Ascending aorta (tissue), 2 donors: ENCODE measurements around the gene CDH23. TPM values are rescaled to one million over a fixed set of nuclear protein-coding genes. Genes with fewer than 3 reads are reported as not detected.

Source experiments
- DNase-seq, 2 donors: peaks; one replicate each; pipeline ENCODE4 v3.0.0-alpha.2; 2019; ENCODE audit warnings: low spot score in 2 of 2
- H3K27ac ChIP-seq, 2 donors: fragments of 200-600 bp; sonication (generic); one replicate each; pipeline ENCODE4 v1.5.1; 2016 to 2017; ENCODE audit warnings: mild to moderate bottlenecking in 1 of 2
- H3K27me3 ChIP-seq: fragments of 200-600 bp; sonication (generic); one replicate; pipeline ENCODE4 v1.5.1; 2017
- H3K36me3 ChIP-seq, 2 donors: fragments of 200-600 bp; sonication (generic); one replicate each; pipeline ENCODE4 v1.5.1; 2016
- H3K4me1 ChIP-seq, 2 donors: fragments of 200-600 bp; sonication (generic); one replicate each; pipeline ENCODE4 v1.5.1; 2016 to 2017; ENCODE audit warnings: mild to moderate bottlenecking in 1 of 2
- H3K4me3 ChIP-seq, 2 donors: fragments of 200-600 bp; sonication (generic); one replicate each; pipeline ENCODE4 v1.5.1; 2016 to 2017; ENCODE audit warnings: mild to moderate bottlenecking in 1 of 2
- H3K9me3 ChIP-seq, 2 donors: fragments of 200-600 bp; sonication (generic); one replicate each; pipeline ENCODE4 v1.5.1; 2016
- CTCF ChIP-seq, 3 experiments: fragments of 200-600 bp in 2 of 3; fragments of 450-650 bp in 1 of 3; sonication (generic) in 2 of 3; IDR thresholded peaks; one replicate each; pipeline ENCODE4 v1.5.1; 2016 to 2019; ENCODE audit warnings: antibody characterized with exemption in 3 of 3, mild to moderate bottlenecking in 1 of 3, moderate library complexity in 1 of 3
- intact Hi-C: fragments of 100-400 bp; cut with DNase I; formaldehyde crosslinking; loops from one replicate; pipeline ENCODE4 v1.15.1; 2023
- total RNA-seq: library from RNA; depleted of rRNA; stranded (reverse); fragments of >200 nt; gene quantifications from one replicate; pipeline ENCODE4 v1.1.0, GENCODE V29; 2016

The CDH23 gene
- total RNA-seq, 1 donor from 2014 or later: 40.9 TPM

- H3K36me3 ChIP-seq: no peaks in the 10 kb centered on the region
- TF ChIP-seq CTCF (IDR thresholded peaks at IDR 0.05): no peak
- no peaks in the 10 kb centered on the region for H3K9me3 ChIP-seq
- H3K27me3 ChIP-seq: no peaks in the 10 kb centered on the region
- intact Hi-C loops: no loop called here
- no peak for DNase-seq
- H3K4me1 ChIP-seq: no peaks in the 10 kb centered on the region
- H3K27ac ChIP-seq: no peak overlapping the region
- no peak overlapping the region for H3K4me3 ChIP-seq
These were observed 92.4 kb downstream of the CDH23 start for GRCh38 chr10:71489077-71489476.

GRCh38 chr10:71492872-71493271 is 96.2 kb downstream of the CDH23 start:
- intact Hi-C loops: no loop called here
- no peak overlapping the region for H3K4me3 ChIP-seq
- H3K4me1 ChIP-seq: no peaks in the 10 kb centered on the region
- no peaks in the 10 kb centered on the region for H3K36me3 ChIP-seq
- no peaks in the 10 kb centered on the region for H3K27me3 ChIP-seq
- DNase-seq: no peak
- H3K27ac ChIP-seq: no peak overlapping the region
- TF ChIP-seq CTCF (IDR thresholded peaks at IDR 0.05): no peak
- H3K9me3 ChIP-seq: no peaks in the 10 kb centered on the region

- intact Hi-C loops: no loop called here
- H3K4me3 ChIP-seq: no peak overlapping the region
- no peak for DNase-seq
- H3K4me1 ChIP-seq: no peaks in the 10 kb centered on the region
- TF ChIP-seq CTCF (IDR thresholded peaks at IDR 0.05): no peak
- H3K9me3 ChIP-seq: no peaks in the 10 kb centered on the region
- no peaks in the 10 kb centered on the region for H3K36me3 ChIP-seq
- H3K27ac ChIP-seq: no peak overlapping the region
- no peaks in the 10 kb centered on the region for H3K27me3 ChIP-seq
These were observed 97.0 kb downstream of the CDH23 start for GRCh38 chr10:71493741-71494140.

GRCh38 chr10:71494476-71494875 is 97.8 kb downstream of the CDH23 start:
- no peak for DNase-seq
- no peak for TF ChIP-seq CTCF (IDR thresholded peaks at IDR 0.05)
- no peak overlapping the region for H3K4me3 ChIP-seq
- no peak overlapping the region for H3K27ac ChIP-seq
- no peaks in the 10 kb centered on the region for H3K27me3 ChIP-seq
- intact Hi-C loops: no loop called here
- H3K9me3 ChIP-seq: no peaks in the 10 kb centered on the region
- no peaks in the 10 kb centered on the region for H3K4me1 ChIP-seq
- H3K36me3 ChIP-seq: no peaks in the 10 kb centered on the region

GRCh38 chr10:71494980-71495381 is 98.3 kb downstream of the CDH23 start:
- Histone ChIP-seq H3K4me3 (no peak overlapping the region), H3K9me3 (no peaks in the 10 kb centered on the region), H3K27ac (no peak overlapping the region), H3K36me3 (no peaks in the 10 kb centered on the region), H3K4me1 (no peaks in the 10 kb centered on the region), H3K27me3 (no peaks in the 10 kb centered on the region)
- intact Hi-C loops: no loop called here
- DNase-seq: no peak
- TF ChIP-seq CTCF (IDR thresholded peaks at IDR 0.05): no peak
